HK-2 (cell line): ENCODE data around the gene CARD11.
A peak's percentile ranks its signal among the peaks of the same experiment; 100 is the strongest.

Source experiments
- DNase-seq: peaks from one replicate; pipeline ENCODE4 v3.0.0-alpha.2; 2018; ENCODE audit not compliant: unreplicated experiment

Gene CARD11

GRCh38 chr7:2872296-2872874 lies 171.3 kb downstream of the CARD11 start:
- no peak for DNase-seq

- no peak for DNase-seq
These were observed 173.2 kb downstream of the CARD11 start for GRCh38 chr7:2870471-2870931.

- no peak for DNase-seq
These were observed 173.7 kb downstream of the CARD11 start for GRCh38 chr7:2869981-2870380.

- no peak for DNase-seq
These were observed 177.1 kb downstream of the CARD11 start for GRCh38 chr7:2866601-2867000.

DNA sequence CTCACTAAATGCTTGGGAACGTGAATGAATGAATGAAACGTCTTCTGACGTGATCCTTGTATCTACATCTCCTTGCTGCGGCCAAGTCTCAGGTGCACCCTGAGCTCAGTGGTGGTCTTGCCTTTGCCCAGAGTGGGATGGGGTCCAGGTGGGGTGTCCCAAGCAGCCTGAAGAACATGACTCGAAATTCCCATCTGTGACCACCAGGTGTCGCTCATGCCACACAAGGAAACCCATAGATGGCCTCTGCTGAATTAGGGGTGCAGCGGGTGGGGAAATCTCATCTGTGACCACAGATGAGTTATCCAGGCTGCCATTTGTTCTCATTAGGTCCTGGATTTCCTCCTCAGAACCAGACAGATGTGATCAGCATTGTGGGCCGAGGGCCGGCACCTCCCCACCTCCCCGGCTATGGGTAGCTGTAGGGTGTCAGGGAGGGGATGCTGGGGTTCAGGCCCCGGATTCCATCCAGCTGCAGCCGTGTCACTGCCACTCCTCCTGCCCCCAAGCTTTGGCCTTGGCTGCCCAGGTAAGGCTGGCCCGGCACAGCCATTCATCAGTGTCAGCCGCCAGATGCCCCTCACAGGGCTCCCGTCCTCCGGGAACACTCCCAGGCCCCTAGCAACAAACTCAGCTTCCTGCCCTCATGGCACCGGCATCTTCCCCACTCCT lies 178.5 kb downstream of the CARD11 start:
- DNase-seq = peak; percentile 69

DNA sequence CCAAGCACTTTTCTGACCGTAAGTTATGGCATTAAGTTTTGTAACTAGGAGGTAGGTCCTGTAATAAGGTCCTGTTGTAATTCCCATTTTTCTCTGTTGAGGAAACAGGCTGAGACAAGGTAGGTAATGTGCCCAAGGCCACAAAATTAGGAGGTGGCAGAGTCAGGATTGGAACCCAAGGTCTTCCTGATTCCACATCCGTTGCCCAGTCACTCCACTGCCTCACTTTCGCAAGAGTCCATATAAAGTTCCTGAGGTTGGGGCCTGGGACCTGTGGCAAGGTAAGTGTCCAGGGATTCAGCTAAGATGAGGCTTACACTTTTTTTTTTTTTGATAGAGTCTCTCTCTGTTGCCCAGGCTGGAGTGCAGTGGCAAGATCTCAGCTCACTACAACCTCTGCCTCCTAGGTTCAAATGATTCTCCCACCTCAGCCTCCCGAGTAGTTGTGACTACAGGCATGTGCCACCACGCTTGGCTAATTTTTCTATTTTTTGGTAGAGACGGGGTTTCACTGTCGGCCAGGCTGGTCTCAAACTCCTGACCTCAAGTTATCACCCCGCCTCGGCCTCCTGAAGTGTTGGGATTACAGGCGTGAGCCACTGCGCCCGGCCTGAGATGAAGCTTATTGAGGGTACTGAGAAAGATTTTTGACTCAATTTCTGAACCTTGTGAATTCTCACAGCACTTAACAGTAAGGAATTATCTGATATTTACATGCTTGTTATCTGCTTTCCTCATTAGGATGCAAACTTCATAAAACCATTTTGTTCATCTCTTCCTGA lies 179.3 kb downstream of the CARD11 start:
- peak; percentile 21 for DNase-seq

DNA sequence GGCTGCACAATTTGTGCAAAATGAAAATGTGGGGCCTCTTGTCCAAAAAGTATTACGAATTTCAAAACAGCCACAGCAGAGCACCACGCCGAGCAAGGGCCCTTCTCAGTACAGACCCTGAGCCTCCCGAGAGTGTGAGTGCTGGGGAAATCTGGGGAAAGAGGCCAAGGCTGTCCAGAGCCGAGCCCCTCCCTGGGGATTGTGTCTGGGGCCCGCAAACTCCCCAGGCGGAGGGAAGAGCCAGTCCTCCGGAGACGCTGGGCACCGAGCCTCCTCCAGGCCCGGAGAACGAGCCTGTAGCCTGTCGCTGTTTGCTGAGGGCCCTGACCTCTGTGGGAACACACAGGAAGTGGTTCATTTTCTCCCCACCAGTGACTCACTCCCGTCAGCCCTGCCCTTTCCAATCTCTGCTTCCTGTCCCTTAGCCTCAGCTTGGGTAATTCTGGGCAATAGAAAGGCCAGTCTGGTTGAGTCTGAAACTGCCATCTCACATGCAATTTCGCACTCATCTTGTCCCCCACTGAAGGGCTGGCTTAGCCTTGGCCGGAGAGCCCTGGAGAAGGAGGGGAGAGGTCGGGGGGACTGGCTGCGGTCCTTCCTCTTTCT lies 180.1 kb downstream of the CARD11 start:
- peak; percentile 87 for DNase-seq

DNA sequence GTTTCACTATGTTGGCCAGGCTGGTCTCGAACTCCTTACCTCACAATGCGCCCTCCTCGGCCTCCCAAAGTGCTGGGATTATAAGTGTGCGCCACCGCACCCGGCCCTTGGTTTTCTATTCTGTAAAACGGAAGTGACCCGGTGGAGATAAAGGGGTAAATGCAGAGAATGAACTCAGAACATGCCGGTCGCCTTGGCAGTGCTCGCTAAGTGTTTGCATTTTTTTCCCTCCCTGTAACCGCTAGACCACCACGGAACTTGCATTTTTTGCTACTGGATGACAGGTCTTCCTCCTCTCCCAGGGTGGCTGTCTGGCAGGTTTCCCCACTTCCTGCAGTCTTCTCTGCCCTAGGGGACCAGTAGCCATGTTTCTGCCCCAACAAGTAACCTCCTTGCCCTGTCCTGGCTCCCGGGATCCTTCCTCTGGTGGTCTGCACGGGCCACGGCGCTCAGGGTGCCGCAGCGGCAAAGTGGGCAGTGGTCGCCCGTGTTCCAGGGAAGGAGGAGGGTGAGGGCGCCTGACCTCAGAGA lies 180.8 kb downstream of the CARD11 start:
- peak; percentile 30 for DNase-seq

GRCh38 chr7:2861509-2861908 lies 182.2 kb downstream of the CARD11 start:
- no peak for DNase-seq

GRCh38 chr7:2860627-2861133 lies 183.0 kb downstream of the CARD11 start:
- no peak for DNase-seq

DNA sequence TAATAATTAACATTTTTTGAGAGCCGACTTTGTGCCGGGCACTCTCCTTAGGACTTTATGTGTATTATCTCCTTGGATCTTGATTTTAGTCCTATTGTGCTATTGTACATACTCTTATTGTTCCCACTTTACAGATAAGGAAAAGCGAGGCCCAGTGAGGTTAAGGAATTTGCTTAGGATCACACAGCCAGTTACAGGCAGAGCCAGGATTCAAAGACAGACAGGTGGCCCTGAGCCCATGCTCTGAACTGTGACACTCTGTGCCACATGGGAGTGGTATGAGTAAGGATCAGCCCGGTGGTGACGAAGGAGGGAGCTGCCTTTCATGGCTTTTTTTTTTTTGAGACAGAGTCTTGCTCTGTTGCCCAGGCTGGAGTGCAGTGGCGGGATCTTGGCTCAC lies 183.7 kb downstream of the CARD11 start:
- DNase-seq = no peak

DNA sequence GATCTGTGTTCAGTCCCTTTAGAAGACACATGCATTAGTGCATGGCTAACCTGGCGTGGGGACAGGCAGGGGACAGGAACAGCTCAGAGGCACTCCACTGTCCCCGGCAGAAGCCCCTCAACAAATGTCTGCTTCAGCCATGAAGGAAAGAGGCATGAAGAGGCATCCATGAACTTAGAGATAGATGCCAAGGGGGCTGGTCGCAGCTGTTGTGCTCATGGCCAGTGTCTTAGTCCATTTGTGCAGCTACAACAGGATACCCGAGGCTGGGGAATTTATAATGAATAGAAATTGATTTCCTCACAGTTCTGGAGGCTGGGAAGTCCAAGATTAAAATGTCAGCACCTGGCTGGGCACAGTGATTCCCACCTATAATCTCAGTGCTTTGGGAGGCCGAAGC lies 185.0 kb downstream of the CARD11 start:
- no peak for DNase-seq

- no peak for DNase-seq
These were observed 187.1 kb downstream of the CARD11 start for GRCh38 chr7:2856388-2857169.
